Measurements from ENCODE around the gene CRYGB.
A peak's percentile ranks its signal among the peaks of the same experiment; 100 is the strongest.

The CRYGB gene, protein sequence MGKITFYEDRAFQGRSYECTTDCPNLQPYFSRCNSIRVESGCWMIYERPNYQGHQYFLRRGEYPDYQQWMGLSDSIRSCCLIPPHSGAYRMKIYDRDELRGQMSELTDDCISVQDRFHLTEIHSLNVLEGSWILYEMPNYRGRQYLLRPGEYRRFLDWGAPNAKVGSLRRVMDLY

GRCh38 chr2:208146006-208146405 is at the start of gene CRYGB:
CRYGB (minus strand) TSS chr2:208146158; CDS start chr2:208146120, 38 bp downstream.
- no peak for DNase-seq

DNA sequence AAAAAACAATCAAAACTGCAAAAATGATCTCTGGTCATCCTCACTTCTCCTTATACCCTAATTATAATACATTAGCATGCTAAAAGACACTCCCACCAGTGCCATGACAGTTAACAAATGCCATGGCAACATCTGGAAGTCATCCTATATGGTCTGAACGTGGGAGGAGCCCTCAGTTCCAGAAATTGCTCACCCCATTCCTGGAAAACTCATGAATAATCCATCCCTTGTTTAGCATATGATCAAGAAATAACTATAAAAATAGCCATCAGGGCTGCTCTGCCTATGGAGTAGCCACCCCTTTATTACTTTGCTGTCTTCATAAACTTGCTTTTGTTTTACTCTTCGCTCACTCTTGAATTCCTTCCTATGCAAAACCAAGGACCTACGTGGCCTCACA is 49.6 kb upstream of the CRYGB start:
- DNase-seq, result no peak

DNA sequence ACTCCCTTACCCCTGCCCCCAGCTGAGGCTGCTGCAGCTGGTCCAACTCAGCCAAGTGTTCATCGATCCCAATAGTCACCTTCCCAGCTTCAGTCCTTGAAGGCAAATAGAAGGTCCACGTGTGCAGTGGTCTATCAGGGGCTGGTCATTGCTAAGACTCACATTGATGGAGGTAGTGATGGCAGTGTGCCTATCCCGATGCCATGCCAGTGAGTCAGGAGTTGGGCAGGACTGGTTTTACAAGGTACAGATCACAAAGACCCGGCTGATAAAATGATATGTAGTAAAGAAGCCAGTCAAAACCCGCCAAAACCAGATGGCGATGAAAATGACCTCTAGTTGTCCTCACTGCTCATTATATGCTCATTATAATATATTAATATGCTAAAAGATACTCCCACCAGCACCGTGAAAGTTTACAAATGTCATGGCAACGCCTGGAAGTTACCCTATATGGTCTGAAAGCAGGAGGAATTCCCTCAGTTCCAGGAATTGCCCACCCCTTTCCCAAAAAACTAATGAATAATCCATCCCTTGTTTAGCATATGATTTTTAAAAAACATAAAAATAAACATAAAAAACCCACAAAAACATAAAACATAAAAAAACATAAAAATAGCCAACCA is 46.8 kb upstream of the CRYGB start:
- DNase-seq, result no peak

DNA sequence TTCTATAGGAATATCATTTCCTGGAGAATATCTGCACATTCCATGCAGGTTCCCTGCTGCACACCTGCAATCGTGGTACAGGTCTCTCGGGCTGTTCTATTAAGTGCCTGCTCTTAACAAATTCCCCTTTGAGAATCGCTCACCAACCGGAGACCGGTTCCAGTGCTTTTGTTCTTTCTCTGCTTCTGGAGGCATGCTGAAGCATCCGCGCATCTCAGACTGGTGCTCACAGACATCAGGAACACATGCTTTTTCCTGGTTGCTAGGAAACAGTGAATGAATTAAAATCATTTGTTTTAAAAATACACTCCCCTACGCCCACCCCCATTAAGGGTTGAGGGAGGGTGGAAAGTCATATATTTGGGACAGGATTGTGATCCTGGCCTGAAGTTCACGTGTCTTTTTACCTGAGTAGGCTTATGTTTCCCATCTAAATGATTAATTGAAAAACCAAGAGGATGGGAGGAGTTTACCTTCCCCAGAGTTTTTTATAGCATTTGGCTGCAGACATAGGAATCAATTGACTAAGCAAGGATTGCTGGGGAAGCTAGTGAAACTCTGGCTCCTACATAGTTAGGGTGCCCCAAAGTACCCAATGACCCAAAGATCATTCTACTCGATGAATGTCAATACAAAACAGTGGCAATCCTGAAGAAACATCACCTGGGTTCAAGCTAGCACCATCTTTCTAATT is 44.0 kb upstream of the CRYGB start, which contains the start of gene C2orf80:
Gene C2orf80 (minus strand): TSS at position 221 of the 694 bp plus-strand sequence. CDS start 3,044 bp downstream, outside the sequence.
- no peak for DNase-seq

DNA sequence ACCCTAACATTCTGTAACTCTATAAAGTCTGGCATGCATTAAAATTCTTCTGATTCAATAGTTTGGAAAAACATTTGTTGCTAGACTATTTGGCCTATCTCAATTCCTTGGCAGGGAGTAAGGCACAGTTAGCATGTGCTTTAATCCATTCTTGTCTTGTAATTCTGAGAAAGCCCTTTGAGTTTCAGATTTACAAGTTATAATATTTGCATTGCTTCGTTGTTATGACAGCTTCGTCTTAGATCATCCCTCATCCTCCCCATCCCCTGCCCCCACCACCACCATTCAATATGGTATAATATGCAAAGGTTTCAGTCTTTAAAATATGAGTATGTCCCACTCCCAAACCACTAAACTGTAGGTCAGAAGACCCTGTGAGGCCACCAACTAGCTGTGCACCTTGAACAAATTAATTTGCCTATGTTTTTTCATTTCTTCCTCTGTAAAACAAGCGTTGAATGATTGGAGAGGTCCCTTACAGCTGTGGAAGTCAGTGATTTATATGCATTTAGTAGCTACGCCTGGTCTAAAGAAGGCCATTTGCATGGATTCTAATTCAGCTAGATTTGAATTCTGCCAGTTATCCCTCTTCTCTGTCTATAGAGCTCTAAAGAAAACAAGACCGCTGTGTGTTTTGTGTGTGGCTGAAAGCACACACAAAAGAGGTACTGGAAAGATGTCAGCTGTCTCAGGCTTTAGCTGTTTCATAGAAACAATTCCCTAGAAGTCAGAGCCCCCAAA is 43.3 kb upstream of the CRYGB start:
- DNase-seq, result no peak

GRCh38 chr2:208186893-208187292 is 40.9 kb upstream of the CRYGB start:
- DNase-seq, result no peak

DNA sequence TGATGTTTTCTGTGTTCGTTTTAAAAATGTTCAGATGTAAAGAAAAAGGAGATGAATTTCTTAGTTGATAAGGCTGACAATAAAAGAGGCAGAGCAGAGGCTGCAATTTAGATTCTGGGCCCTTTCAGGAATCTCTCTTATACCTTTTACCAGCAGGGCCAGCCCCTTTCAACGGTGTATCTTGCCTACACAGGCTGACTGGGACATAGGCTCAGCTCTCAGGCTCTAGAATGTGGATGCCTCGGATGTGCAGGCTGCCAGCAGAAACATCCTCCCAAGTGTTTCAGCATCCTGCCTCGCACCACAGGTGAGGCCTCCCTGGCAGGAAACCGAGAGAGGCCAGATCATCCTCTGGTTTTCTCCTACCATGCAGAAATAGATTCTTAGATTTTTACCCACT is 40.5 kb upstream of the CRYGB start:
- no peak for DNase-seq

GRCh38 chr2:208183972-208184705 is 38.2 kb upstream of the CRYGB start:
- DNase-seq, result no peak

DNA sequence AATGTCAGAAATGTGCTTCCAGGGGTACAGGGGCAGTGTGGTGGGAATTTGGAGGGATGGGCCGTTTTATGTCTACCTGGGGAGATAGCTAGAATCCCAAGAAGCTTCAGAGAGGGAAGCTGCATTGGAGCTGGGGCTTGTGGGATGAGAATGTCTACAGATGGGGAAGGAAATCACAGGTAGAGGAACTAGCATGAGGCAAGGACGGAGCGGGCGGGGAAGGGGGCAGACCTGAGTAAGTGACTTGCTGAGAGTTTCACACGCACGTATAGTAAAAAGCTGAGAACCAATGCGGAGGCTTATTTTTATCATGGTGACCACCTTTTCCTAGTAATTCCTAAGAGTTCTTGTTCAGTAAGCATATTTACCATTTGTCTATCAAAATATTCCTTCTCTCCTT is 37.6 kb upstream of the CRYGB start:
- DNase-seq, result no peak

- DNase-seq, result no peak
Observed at GRCh38 chr2:208182835-208183234, 36.9 kb upstream of the CRYGB start.

GRCh38 chr2:208179028-208179609 is 33.2 kb upstream of the CRYGB start:
- no peak for DNase-seq

GRCh38 chr2:208175840-208176153 is 29.8 kb upstream of the CRYGB start:
- no peak for DNase-seq

DNA sequence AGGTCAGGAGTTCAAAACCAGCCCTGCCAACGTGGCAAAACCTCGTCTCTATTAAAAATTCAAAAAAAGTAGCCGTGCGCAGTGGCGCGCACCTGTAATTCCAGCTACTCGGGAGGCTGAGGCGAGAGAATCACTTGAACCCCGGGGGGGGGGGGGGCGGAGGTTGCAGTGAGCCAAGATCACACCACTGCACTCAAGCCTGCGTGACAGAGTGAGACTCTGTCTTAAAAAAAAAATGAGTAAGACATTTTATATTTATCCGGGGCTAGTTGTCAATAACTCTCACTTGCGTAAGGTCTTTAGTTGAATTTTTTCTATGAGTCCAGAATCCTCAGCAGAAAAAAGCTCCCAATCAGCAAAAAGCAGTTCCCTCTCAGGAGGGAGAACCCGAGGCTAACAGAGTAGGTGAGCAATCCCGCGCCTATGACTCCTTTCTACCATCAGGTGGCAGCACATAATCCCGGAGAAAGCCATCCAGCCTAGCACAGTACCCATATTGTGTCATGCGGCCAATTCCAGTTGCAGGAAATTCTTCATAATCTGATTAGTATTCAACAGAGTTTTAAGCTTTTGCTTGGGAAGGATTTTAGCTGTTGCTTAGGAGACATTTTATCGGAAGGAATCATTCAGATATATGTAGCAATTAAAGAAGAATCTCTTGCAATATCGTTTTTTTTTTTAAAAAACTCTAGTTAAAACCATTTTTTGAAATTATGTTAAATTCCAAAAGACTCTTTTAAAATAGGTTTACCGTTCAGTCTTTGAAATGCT is 29.3 kb upstream of the CRYGB start:
- DNase-seq, result peak; percentile 73 to 83

DNA sequence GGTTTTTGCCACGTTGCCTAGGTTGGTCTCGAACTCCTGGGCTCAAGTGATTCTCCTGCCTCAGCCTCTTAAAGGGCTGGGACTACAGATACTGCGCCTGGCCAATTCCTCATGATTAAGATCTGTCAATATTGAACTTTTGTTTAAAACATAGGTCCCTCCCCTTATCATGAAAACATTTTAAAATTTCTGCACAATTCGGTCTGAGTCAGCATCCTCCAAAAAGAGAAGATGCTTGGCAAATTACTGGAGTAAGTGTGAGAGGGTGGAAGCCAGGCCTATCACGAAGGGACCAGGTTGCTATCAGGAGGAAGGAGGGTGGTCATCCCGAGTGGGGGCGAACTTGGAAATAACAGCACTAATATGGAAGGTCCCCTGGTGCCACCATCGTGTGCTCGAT is 28.2 kb upstream of the CRYGB start:
- DNase-seq, result no peak

- no peak for DNase-seq
Observed at GRCh38 chr2:208172125-208172524, 26.2 kb upstream of the CRYGB start.

DNA sequence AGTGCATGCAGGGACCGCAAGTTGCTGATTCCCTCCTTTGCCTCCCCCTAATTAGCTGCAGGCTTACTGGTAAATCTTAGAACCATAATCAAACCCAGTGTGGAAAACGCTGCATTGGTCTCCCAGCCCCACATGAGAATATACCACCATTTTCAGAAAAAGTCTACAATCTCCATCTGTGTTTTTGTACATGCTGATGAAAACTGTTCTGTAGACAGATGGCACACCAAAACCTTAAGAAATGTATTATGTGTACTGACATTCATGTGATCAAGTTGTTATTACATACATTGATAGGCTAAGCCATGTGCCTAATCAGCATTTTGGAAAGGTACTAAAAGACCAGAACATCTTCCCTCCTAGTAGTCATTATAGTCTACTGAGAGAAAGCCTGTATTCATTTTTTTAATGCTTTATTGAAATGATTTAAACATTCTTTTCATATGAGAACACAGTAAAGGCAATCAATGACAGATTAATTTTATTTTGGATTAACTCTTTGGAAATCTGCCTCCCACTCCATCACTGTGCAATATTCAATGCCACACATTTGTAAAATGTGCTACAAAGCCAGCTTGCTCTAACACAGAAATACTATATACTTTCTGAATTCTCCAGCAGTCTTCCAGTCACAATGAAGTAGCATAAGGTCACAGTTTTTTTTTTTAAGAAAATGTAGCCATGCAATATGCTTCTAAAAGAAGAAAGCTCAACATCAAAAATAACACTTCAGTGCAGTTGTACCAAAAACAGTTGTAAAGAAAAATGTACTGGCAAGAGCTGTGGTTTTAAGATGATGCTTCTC is 19.2 kb upstream of the CRYGB start:
- no peak for DNase-seq

DNA sequence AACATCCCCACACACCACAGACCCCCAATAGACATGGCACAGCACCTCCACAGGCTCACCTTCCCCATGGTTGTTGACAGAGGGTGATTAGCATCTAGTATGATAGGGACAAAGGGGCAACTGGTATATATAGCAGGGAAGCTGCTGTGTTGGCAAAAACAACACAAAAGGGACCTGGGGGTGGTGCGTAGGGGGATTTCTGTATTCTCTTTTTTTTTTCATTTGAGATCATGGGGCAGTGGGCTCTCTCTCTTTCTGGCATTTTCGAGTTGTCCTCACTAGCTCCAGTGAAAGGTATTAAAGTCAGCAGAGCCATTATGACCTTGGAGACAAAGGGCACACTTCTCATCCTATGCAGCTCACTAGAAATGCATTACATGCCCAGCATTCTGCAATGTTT is 17.5 kb upstream of the CRYGB start, which contains the start of gene CRYGA:
Gene CRYGA (minus strand): TSS at position 101 of the 400 bp plus-strand sequence. CDS start 33 bp downstream, at position 68.
- DNase-seq, result no peak

DNA sequence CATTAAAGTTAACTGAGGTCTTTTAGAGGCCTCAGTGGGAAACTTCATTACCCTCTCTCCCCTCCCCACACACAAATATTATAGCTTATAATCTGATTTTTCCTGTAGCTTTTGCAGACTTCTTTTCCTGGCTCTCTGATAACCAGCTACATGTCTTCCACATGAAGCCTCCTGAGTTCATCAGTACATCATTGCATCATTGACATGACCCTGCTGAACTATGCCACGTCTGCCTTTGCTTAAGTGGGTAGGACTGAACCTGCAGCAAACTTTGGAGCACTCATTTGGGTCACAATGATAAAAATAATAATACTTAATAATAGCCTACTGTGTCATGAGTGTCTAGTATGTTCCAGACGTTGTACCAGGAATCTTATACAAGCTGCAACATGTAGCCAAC is 10.5 kb upstream of the CRYGB start:
- DNase-seq, result no peak

- no peak for DNase-seq
Observed at GRCh38 chr2:208153156-208153555, 7.2 kb upstream of the CRYGB start.

- no peak for DNase-seq
Observed at GRCh38 chr2:208150956-208151355, 5.0 kb upstream of the CRYGB start.

GRCh38 chr2:208150094-208150493 is 4.1 kb upstream of the CRYGB start:
- no peak for DNase-seq
